Neural cell (in vitro differentiated cells): ENCODE data around the gene PPP1R14B.

Source experiments
- EP300 ChIP-seq: fragments of 450-650 bp; conservative IDR thresholded peaks from 2 replicates; pipeline ENCODE4 v1.6.1; 2014; ENCODE audit warnings: antibody characterized with exemption, mild to moderate bottlenecking, moderate library complexity; ENCODE audit not compliant: poor library complexity, severe bottlenecking
- TF ChIP-seq, protein P1 (sequence below): fragments of 450-650 bp; IDR thresholded peaks from 2 replicates; pipeline ENCODE4 v1.5.1; 2014; ENCODE audit warnings: antibody characterized with exemption, mild to moderate bottlenecking, moderate library complexity; ENCODE audit not compliant: poor library complexity, severe bottlenecking

DNA sequence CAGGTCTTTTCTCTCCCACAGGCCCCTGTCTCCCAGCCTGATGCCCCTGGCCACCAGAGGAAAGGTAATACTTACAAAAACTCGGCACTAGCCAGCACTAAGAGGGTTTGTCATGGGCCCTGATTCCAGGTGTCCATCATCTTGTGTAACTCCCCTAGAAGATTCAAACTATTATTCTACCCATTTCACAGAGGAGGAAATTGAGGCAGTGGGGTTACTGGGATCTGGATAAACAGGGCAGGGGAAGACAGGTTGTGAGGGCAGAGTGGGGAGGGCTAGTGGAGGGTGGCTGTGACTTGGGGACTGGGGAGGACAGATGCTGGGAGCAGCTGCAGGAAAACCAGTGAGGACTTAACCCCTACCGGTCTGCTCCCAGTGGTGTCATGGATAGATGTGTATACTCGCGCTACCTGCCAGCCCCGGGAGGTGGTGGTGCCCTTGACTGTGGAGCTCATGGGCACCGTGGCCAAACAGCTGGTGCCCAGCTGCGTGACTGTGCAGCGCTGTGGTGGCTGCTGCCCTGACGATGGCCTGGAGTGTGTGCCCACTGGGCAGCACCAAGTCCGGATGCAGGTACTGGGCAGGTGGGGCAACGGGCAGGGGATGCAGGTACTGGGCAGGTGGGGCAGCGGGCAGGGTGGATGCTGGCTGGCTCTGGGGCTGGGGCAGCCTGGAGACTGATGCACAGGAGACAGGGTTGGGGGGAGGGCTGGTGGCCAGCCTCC is 11.1 kb downstream of the PPP1R14B start:
- no peak for TF ChIP-seq EP300
- TF ChIP-seq, protein P1, sequence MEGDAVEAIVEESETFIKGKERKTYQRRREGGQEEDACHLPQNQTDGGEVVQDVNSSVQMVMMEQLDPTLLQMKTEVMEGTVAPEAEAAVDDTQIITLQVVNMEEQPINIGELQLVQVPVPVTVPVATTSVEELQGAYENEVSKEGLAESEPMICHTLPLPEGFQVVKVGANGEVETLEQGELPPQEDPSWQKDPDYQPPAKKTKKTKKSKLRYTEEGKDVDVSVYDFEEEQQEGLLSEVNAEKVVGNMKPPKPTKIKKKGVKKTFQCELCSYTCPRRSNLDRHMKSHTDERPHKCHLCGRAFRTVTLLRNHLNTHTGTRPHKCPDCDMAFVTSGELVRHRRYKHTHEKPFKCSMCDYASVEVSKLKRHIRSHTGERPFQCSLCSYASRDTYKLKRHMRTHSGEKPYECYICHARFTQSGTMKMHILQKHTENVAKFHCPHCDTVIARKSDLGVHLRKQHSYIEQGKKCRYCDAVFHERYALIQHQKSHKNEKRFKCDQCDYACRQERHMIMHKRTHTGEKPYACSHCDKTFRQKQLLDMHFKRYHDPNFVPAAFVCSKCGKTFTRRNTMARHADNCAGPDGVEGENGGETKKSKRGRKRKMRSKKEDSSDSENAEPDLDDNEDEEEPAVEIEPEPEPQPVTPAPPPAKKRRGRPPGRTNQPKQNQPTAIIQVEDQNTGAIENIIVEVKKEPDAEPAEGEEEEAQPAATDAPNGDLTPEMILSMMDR: no peak
